Testis (tissue), 2 donors: ENCODE results near the gene TXNRD3.

Experiments
- CTCF ChIP-seq, 3 experiments: fragments of 450-650 bp in 2 of 3; fragments of 200-600 bp in 1 of 3; sonication (generic) in 1 of 3; IDR thresholded peaks; one replicate each; pipeline ENCODE4 v1.5.1; 2016 to 2019; ENCODE audit warnings: antibody characterized with exemption in 3 of 3, mild to moderate bottlenecking in 2 of 3, moderate library complexity in 1 of 3
- POLR2A ChIP-seq: fragments of 450-650 bp; IDR thresholded peaks from one replicate; pipeline ENCODE4 v1.6.1; 2017; ENCODE audit warnings: antibody characterized with exemption, mild to moderate bottlenecking, moderate library complexity

GRCh38 chr3:126618760-126619159, 36.2 kb downstream of the TXNRD3 start:
- TF ChIP-seq POLR2A: no peak
- no peak for TF ChIP-seq CTCF (IDR thresholded peaks at IDR 0.05)
